Sigmoid colon (tissue), 4 donors: Measurements from ENCODE around the gene KIF26A.

Experiments
- POLR2A ChIP-seq, 2 donors: fragments of 450-650 bp; IDR thresholded peaks; one replicate each; pipeline ENCODE4 v1.6.1; 2016; ENCODE audit warnings: antibody characterized with exemption in 2 of 2, mild to moderate bottlenecking in 2 of 2, moderate library complexity in 2 of 2
- POLR2AphosphoS5 ChIP-seq, 4 donors: sonication (generic); formaldehyde crosslinking; IDR thresholded peaks; one replicate each; pipeline ENCODE4 v1.6.1; 2017; ENCODE audit warnings: antibody characterized with exemption in 4 of 4
- TF ChIP-seq, protein P1 (sequence below), 4 experiments: fragments of 450-650 bp in 3 of 4; fragments of 200-600 bp in 1 of 4; IDR thresholded peaks; one replicate each; pipeline ENCODE4 v1.5.1; 2016 to 2019; ENCODE audit warnings: antibody characterized with exemption in 4 of 4, mild to moderate bottlenecking in 3 of 4, moderate library complexity in 2 of 4

DNA sequence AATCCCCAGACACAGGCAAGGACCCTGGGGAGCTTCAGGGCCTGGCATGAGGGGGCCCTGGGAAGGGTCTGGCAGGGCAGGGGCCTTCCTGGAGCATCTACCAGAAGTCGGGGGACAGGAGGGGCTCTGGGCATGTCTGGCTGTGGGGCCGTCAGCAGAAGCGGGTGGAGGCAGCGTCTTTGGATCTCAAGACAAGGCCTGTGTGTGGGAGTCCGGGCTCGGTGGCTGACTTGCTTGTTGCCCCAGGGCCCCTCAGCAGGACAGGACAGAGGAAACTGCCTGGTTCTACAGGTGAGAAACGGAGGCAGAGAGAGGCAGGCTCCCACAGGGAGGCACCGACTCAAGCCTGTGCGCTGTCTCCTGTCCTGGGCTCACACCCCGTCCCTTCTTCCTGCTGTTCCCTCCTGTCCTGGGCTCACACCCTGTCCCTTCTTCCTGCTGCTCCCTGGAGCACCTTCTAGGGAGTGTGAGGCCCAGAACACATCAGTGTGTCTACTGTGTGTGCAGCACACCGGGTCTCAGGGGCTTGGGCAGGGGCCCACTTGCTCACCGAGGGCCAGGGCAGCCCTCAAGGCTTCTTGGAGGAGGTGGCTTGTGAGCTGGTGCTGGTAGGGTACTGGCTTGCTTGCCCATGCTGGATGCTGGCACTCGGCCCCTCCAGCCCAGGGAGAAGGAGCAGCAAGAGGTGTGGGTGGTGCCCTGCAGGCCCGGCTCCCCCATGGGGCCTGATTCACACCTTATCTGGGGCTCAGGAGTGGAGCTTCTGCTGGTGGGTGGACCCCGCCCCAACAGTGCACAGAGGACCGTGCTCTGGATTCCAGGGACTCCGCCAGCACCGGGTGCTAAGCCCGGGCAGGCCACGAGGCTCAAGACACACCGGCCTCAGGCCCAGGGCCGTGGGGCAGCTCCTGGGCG lies 38.0 kb upstream of the KIF26A start:
- TF ChIP-seq POLR2A (IDR thresholded peaks at IDR 0.05) (no peak), POLR2AphosphoS5 (IDR thresholded peaks at IDR 0.05) (no peak)
- TF ChIP-seq, protein P1, sequence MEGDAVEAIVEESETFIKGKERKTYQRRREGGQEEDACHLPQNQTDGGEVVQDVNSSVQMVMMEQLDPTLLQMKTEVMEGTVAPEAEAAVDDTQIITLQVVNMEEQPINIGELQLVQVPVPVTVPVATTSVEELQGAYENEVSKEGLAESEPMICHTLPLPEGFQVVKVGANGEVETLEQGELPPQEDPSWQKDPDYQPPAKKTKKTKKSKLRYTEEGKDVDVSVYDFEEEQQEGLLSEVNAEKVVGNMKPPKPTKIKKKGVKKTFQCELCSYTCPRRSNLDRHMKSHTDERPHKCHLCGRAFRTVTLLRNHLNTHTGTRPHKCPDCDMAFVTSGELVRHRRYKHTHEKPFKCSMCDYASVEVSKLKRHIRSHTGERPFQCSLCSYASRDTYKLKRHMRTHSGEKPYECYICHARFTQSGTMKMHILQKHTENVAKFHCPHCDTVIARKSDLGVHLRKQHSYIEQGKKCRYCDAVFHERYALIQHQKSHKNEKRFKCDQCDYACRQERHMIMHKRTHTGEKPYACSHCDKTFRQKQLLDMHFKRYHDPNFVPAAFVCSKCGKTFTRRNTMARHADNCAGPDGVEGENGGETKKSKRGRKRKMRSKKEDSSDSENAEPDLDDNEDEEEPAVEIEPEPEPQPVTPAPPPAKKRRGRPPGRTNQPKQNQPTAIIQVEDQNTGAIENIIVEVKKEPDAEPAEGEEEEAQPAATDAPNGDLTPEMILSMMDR (IDR thresholded peaks at IDR 0.05) = no peak
